HEK293T (cell line): ENCODE measurements around the gene SLC16A11.

Source experiments
- BHLHE40 ChIP-seq: fragments of 450-650 bp; IDR thresholded peaks from 2 replicates; pipeline ENCODE4 v1.6.1; 2016; ENCODE audit warnings: mild to moderate bottlenecking, moderate library complexity, borderline replicate concordance
- CTBP1 ChIP-seq: fragments of 450-650 bp; IDR thresholded peaks from 2 replicates; pipeline ENCODE4 v1.6.1; 2016; ENCODE audit warnings: borderline replicate concordance
- FOXA1 ChIP-seq: fragments of 450-650 bp; IDR thresholded peaks from 2 replicates; pipeline ENCODE4 v1.6.1; 2016; ENCODE audit warnings: mild to moderate bottlenecking
- HDGF ChIP-seq: fragments of 450-650 bp; IDR thresholded peaks from 2 replicates; pipeline ENCODE4 v1.6.1; 2017; ENCODE audit warnings: antibody characterized with exemption, borderline replicate concordance
- L3MBTL2 ChIP-seq: fragments of 450-650 bp; conservative IDR thresholded peaks from 2 replicates; pipeline ENCODE4 v1.6.1; 2016; ENCODE audit warnings: mild to moderate bottlenecking
- PKNOX1 ChIP-seq: fragments of 450-650 bp; IDR thresholded peaks from 2 replicates; pipeline ENCODE4 v1.6.1; 2016
- ZNF384 ChIP-seq: fragments of 450-650 bp; IDR thresholded peaks from 2 replicates; pipeline ENCODE4 v1.6.1; 2016

GRCh38 chr17:7014995-7015958 is 28.6 kb downstream of the SLC16A11 start:
- TF ChIP-seq FOXA1 (no peak), L3MBTL2 (no peak), ZNF384 (no peak), BHLHE40 (no peak), PKNOX1 (no peak), CTBP1 (no peak), HDGF (no peak)
